ENCODE results near the gene DLG1.

The DLG1 gene

DNA sequence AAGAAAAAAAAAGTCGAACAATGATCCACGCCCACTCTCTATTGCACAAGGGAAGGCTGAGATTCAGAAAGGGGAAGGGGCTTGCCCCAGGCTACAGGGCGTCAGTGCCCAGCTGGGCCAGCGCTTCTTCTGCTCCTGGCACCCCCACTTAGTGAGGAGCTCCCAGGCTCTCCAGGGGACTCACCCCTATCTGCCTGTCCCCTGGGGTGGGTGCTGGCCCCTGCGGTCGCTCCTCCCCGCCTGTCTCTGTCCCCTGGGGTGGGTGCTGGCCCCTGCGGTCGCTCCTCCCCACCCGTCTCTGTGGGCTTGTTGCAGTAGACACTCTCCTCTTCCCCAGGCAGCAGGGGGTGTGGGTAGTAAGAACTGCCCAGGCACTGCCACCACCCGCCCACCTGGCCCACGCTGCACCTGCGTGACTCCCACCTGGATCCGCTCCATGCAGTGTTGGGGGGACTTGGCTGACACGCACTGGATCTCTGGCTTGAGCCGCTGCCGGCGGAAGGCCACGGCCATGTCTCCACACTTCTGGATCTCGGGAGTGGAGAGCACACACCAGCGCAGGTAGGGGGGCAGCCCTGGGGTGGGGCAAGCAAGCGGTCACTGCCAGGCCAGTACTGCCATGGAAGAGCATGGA lies 283.4 kb downstream of the DLG1 start:
- DNase-seq (ENCODE audit: low spot score) = no peak

DNA sequence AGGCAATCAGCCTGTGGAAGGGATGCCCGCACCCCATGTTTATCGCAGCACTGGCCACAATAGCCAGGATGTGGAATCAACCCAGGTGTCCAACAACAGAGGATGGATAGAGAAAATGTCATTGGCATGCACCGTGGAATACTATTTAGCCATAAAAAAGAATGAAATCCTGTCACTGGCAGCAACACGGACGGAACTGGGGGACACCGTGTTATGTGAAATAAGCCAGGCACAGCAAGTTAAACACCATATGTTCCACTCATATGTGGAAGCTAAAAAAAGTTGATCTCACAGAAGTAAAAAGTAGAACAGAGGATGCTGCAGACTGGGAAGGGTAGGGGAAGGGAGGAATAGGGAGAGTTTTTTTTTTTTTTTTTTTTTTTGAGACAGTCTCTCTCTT lies 284.4 kb downstream of the DLG1 start:
- DNase-seq (ENCODE audit: low spot score) = no peak

DNA sequence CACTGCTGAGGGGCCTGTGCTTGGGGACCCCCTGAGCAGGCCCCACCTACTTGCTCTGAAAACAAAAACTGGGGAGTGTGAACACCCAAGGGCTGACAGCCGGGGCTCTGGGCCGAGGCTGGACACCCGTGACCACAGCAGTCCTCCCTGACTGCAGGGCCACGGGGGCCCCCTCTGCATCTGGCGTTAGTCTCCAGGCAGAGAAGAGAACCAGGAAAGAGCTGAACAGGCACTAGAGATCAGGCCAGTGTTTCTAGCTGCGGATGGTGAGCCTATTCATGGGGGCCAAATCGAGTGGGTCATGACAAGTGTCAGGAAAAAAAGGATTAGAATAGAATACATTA lies 285.9 kb downstream of the DLG1 start:
- no peak for DNase-seq (ENCODE audit: low spot score)

DNA sequence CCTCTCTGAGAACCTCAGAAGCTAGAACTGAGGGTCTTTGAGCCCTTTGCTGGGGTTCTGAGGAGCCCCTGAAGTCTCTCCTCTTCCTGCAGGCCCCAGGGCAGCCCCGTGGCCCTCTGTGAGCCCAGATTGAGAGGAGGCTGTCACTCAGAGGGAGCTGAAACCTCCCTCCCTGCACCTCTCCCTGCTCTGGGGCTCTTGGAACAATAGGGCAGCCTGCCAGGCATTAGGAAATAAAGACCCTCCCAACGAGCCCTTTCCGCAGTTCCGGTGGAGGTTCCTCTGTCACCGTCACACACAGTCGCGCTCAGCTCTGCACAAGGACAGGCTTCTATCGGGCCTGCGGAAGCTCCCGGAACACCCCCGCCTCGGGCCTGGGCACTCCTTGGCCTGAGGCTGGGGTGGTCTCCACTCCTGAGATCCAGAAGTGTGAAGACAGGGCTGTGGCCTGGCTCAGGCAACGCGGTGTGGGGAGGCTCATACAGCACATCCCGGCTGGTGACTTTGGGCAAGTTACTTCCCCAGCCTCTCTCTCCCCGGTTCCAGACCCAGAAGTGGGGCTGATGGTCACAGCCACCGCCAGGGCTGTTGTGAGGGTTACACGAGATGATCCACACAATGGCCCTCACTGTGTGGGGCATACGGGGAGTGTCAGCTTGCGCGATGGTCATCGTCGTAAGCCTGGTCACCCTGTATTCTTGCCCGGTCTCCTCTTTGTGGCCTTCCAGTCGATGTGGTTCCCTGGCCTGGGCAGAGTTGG lies 286.5 kb downstream of the DLG1 start:
- no peak for DNase-seq (ENCODE audit: low spot score)

DNA sequence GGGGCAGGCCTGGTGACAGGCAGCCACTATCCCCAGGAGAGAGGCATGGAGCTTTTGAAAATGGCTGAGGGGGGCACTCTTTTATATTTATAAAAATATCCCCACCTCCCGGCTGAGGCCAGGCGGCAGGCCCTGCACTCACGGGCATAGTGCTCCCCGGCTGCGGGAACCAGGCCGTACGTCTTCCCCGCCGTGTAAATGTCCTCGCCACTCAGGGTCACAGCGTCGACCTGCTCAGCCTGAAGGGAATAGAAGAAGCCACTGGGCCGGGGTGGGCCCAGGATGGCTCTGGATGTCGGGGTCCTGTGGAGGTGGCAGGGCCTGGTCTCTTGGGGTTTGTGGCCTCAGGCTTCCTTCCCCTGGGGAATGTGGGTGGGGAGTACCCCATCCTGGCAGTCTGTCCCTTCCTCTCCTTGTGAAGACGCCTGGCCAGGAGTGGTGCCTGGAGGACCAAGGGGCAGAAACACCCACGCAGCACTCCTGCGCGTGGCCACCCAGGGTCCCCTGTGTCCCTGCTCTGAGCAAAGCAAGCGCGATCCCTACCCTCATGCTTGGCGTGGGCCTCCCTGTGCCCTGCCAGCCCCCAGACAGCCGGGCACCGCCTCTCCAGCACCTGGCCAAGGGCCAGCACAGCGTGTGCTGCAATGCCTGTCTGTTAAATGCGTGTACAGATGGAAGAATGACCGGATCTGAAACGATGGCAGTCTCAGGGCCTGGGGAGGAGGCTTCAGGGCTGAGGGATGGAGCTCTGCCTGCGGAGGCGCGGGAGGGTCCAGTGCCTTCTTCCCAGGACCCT lies 287.7 kb downstream of the DLG1 start:
- no peak for DNase-seq (ENCODE audit: low spot score)

DNA sequence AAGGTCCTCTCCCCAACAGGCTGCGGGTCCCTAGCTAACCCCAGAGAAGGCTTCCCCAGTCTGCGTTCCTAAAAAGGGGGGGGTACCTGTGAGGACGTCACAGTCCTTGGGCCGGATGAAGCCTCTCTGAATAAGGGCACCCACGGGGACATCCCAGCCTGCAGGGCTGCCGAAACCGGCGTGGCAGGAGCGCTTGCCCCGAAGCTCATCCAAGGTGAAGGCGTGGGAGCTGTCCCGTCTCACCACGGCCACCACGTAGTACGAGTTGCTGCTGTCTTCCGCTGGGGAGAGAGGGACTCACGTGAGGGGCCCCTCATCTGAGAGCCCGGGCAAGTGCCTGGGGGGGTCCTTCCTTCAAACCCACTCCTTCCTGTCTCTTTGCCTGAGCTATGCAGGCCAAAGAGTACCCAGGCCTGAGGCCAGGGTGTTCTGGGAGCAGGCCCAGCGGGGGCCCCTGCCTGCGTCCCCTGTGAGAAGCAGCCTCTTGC lies 288.8 kb downstream of the DLG1 start:
- DNase-seq (ENCODE audit: low spot score) = no peak

DNA sequence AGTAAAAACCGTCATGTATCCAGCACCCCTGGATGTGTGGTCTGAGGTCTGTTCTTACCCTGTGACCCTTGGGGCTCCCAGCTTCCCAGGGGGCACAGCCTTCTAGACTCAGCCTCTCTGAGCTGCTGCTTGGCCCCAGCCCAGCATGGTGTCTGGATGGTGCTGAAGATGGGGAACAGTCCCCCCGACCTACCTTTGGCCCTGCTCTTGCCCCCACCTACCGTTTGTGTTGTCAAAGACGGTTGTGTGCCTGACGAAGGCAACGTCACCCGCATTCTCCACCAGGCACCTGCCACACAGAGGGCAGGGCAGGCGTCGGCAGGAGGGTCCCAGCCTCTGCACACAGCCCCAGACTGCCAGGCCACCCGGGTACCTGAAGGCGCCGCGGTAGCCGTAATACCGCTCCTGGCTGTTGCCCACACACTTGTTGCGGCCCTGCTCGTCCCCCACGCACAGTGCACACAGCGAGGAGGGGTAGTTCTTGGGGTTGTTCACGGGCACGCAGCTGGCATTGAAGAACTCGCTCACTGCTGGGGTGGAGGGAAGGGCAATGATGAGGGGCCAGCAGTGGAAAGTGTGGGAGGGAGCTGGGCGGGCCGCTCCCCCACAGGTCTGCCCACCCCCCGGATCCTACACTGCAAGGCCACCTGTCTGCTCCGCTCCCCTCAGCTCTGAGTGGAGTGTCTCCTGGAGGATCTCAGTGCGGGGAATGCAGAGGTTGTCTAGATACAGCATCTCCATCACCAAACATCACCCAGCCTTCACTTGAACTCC lies 289.8 kb downstream of the DLG1 start:
- no peak for DNase-seq (ENCODE audit: low spot score)

DNA sequence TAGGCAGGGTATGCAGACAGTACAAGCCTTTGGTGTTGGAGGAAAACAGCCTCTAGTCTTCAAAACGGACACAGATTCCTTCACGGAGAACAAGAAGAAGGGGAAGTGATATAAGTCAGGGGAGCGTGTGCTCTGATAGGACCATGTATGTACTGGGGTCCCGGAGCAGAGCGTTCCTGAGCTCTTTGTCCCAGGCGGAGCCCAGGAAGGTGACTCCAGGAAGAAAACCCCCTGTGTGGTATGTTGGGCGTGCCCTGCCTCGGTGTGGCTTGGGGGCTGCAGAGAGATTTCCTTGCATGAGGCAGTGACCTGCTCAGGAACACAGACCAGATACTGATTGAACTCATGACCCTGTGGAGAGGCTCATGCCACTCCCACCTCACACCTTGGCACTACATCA lies 290.5 kb downstream of the DLG1 start:
- no peak for DNase-seq (ENCODE audit: low spot score)

DNA sequence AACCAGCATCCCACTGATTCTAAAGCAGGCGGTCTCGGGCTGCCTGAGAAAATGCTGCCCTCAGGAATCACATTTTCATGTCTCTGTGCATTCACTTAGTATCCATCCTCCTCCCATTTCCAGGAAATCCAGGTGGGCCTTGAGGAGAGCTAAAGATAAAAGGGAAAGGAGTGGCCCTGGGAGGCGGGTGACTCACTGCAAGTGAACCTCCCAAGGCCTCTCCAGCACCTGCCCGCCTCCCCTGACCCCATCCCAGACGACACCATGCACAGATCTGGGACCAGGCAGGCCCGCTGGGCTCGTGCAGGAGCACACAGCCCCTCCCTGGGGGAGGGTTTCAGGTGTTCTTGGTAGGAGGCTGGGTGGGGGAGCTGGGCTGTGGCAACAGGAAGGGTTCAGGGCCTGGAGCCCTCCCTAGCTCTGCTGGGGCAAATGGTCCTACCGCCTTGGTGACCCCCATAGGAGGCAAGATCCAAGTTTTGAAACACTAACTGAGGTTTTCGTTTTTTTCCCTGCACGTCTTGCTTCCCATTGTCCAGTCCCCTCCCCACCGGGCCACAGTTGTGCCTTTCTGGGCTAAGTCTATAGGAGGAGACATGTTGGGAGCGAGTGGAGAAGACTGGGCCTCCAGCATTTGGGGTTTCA lies 291.0 kb downstream of the DLG1 start:
- DNase-seq (ENCODE audit: low spot score) = no peak

DNA sequence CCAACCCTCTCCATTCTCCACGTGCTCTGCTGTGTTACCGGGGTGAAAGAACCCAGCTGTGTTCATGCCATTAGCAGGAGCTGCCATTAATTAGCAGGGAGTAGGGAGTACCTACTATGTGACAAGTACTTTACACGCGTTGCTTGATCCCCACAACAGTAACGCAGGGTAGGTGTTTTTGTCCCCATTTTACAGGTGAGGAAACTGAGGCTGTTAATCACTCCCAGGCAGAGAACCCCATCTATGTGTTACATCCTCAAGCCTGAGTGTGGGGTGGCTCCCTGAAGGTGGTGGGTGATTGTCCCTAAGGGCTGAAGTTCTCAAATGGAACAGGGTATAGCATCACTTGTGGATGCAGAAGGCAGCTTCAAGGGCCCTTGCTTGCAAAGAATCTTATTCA lies 291.6 kb downstream of the DLG1 start:
- no peak for DNase-seq (ENCODE audit: low spot score)

DNA sequence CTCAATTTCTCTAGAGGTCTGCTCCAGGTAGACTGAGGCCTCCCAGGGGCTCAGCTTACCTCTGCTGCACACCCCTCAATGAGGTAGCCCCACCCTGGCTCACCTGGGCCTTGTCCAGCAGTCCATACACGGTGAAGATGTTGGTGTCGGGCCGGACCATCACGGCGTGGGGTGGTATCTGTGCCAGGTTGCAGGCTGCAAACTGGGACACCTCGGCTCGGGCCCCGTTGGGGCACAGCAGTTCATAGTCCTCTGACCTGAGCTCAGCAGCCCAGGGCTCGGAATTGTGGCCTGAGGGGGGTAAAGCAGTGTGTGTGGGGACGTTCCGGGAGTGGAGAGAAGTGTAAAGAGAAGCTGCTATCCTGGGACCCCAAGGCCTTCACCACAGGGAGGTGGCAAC lies 292.0 kb downstream of the DLG1 start:
- DNase-seq (ENCODE audit: low spot score) = no peak

DNA sequence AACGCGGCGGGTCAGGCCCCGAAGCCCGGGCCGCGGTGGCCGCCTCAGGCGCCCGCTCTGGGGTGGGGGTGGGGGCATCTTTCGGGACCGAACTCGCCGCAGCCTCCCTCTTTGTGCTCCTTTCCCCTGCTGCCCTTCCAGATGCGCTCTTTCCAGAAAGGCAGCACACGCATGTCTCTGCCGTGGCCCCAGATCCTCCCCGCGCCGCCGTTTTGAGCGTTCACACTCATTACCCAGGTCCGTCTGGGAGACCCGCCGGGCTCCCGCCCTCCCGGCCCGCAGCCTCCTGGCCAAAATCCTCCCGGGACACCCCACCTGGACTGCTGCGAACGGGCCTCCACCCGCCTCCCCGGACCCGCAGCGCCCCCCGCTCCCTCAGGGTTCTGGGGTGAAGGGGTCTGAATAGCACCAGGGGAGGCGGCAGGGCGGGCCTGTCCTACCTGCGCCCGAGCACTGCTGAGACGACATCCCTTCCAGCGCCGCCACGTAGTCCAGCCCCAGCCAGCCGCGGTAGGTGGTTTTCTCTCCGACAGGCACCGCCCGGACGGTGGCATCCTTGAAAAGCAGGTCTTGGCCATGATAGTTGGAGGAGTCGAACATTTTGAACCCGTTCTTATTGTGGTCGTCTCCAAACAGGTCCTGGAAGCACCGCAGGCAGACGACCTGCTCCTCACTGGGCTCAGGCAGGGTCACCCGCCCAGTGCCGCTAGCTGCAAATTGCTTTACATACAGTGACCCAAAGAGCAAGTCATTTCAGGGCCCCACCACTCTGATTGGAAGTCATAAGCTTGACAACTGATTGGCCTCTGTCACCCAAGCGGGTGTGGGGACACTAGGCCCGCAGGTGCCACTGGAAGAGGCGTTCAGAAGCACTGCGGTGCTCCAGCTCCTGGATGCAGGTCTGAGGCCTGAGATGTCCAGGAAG lies 294.7 kb downstream of the DLG1 start:
- no peak for DNase-seq (ENCODE audit: low spot score)

DNA sequence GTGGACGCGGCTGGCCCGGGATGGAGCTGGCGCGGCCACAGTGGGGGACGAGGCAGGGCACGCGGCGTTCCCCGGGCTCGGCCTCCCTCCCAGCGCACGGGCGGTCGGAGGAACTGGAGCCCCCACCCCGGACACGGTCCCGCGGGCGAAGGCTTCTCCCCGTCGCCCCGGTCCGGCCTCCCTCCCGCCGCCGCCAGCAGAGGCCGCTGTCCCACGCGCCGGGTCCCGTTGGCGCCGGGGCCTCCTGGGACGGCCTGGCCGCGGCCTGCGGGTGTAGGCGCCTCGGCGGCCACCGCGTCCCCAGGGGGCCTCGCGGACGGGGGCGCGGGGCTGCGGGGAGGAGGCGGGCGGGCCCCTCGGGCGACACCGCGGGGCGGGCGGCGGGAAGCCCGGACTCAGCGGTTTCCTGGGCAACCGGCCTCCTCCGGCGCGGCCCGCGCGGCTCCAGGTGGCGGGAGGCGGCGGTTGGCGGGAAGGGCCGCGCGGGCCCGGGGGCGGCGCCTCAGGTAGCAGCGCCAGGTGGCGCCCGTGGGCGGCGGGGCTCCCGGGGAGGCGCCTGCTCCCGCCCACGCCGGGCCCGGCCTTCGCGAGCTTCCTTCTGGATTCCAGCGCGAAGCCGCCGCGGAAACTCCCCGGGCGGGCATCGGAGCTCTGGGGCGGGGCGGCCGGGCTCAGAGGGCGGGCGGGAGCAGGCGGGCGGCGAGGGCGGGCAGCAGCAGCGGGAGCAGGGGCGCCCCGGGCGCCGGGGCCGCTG lies 295.5 kb downstream of the DLG1 start:
- DNase-seq (ENCODE audit: low spot score) = peak; percentile 76

DNA sequence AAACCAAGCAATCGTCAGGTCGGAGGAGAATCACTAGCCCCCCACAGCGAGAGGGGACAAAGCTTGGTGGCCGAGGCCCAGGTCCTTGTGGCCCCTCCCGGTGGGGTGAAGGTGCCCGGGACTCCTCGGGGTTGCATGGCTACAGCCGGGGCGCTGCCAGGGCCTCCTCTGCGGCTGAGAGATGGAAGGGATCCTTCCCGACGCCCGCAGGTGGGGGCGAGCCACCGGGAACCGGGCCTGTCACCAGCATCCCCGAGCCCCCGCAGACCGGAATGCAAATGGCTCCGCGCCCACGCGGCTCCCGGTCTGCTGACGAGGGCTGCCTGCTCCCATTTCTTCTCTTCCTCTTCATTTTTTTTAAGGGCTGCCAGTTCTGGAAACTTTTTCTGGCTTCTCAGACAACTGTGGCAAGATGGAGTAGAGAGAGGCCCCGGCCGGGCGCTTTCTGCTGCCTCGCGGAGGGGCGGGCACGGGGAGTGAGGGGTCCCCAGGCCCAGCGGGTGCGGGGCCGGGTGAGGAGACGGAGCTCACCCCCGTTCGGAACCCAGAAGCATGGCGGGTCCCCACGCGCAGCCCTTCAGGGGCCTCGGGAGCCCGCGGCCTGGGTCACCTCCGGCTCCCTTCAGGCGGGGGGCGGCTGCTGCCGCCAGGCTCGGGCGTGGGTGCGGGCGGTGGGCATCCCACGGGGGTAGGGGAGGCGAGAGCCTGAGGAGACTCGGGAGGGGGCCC lies 296.3 kb downstream of the DLG1 start:
- DNase-seq (ENCODE audit: low spot score) = no peak

DNA sequence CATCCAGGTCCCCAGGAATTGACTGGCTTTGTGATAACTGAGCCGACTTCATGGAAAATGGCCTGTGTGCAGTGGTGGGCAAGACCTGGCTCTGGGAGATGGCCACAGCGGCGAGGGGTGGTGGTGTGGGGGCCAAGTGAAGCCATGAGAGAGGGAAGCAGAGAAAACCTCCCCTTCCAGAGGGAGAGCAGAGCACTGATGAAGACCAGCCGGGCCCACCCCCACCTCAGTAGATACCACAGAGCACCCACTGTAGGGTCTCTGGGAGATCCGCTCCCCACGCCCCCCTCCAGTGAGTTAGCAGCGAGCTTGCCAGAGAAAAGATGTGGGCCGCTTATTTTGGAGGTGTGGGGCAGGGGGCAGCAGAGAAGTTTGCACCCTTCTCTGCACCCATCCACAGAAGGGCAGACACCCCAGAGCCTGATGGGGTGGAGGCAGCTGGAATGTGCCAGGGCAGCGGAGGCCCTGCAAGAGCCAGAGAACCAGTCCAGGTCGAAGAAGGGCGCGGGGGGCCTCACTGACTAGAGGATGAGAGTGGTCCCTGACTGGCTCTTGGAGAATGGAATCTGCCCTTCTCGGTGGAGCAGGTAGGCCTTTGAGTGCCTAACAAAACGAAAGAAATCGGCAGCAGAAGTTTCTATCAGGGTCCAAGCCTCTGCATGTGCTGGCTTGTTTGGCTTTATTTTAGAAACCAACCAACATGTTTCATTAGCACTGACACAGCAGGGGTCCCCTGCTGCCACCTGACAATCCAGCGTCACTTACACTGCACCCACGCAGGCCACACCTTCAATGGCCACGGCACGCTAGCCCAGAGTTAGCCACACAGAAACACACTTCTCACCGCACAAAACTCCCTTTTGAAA lies 297.1 kb downstream of the DLG1 start:
- no peak for DNase-seq (ENCODE audit: low spot score)

DNA sequence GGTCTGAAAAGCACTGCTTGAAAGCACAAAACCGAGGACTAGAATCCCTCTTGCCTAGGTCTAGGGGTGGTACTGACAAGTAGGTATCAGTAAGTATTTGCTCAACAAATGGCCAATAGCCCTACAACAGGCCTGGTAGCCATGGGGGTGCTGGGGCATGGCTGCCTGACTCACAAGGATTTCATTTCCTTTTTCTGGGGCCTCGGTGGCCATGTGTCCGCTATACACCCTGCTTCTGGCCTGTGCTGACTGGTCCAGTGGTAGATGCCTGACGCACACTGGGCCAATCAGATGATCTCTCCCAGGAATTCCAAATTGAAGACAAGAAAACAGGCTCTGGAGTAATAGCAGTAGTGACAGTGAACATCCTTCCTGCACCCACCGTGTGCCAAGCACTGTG lies 298.2 kb downstream of the DLG1 start:
- no peak for DNase-seq (ENCODE audit: low spot score)

DNA sequence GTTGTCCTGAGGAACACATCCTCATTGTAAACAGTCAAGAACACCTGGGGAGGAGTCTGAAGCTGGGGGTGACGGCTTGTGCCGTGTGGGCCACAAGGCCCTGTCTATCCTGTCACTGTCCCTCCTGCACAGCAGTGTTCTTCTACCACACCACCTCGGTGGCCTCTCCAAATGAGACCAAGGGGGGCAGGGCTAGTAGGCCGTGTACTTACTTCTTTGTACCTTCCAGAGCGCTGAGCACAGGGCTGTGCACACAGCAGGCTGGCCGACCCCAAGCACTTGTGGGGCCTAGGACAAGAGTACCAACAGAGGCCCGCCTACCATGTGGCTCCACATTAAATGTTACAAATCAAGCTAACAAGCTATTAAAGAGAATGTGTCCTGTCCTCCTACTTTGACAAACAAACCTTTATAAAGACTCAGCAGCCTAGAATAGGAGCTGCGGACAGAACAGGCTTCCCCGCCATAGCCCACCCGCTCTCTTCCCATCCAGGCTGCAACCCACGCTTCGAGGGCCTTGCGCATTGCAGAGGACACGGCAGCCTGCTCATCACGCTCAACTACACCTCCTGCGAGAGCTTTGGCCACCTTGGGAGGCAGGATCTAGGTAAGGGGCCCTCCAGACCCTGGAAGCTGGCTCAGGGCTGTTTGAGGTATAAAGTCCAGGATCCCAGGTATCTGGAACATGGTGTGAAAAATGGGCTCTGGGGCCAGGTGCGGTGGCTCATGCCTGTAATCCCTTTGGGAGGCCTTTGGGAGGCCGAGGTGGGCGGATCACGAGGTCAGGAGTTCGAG lies 299.2 kb downstream of the DLG1 start:
- DNase-seq (ENCODE audit: low spot score) = no peak
